ENCODE results near the gene EEF1A1.
"Not testable (repeated sequence)": the region's sequence is repeated elsewhere in the genome, so short reads cannot be mapped to it uniquely, and the experiment has no call there.

Gene EEF1A1

DNA sequence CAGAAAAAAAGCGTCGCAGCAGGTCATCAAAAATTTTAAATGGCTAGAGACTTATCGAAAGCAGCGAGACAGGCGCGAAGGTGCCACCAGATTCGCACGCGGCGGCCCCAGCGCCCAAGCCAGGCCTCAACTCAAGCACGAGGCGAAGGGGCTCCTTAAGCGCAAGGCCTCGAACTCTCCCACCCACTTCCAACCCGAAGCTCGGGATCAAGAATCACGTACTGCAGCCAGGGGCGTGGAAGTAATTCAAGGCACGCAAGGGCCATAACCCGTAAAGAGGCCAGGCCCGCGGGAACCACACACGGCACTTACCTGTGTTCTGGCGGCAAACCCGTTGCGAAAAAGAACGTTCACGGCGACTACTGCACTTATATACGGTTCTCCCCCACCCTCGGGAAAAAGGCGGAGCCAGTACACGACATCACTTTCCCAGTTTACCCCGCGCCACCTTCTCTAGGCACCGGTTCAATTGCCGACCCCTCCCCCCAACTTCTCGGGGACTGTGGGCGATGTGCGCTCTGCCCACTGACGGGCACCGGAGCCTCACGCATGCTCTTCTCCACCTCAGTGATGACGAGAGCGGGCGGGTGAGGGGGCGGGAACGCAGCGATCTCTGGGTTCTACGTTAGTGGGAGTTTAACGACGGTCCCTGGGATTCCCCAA is at the start of gene EEF1A1:
Gene EEF1A1 (minus strand): TSS at position 345 of the 663 bp plus-strand sequence. CDS start 1,006 bp downstream, outside the sequence.
- peak; percentile 97 for DNase-seq (ENCODE audit: low spot score)

DNA sequence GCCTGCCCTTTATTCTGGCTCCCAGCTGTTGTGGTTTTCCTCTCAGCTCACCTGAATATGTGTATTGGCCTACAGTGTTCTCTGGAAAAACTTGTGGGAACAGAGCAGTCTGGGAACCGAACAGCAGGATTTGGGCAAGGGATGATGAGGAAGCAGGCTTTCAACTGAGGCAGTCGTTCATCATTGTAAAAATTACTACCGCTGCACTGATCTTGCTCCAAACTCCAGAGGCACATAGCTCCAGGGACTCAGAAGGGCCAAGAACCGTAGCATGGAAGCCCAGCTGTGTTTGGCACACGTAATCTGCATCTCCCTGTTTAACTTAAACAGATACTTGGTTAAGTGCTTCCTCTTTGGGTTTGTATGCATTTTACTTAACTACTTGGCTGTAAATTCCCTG is 48.3 kb upstream of the EEF1A1 start:
- no peak for DNase-seq (ENCODE audit: low spot score)

DNA sequence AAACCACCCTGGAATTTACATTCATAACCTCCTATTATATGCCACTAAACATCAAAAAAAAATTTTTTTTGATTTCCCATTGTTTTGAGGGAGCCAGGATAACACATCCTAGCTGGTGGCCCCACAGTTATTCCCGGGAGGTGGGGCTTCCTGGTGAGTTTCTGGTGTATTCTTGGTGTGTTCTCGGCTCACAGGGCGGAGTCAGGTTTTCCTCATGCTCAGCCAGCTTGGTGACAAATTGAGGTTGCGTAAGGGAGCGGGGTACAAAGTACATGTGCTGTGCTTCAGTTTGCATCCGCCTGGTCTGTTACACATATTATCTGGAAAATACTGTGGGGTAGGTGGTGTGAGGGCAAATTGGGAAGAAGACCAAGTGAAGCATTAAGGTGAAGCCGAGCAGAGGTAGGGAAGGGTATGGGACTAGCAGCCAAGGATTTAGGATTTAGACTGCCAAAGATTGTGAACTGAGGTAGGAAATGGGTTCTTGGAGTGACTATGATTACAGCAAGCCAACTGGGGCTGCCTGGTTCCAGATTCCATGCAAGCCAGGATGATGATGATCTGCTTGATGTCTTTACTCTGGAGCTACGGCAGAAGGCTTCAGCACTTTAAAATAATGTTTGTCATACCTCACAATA is 46.2 kb upstream of the EEF1A1 start:
- DNase-seq (ENCODE audit: low spot score) = peak; percentile 79

DNA sequence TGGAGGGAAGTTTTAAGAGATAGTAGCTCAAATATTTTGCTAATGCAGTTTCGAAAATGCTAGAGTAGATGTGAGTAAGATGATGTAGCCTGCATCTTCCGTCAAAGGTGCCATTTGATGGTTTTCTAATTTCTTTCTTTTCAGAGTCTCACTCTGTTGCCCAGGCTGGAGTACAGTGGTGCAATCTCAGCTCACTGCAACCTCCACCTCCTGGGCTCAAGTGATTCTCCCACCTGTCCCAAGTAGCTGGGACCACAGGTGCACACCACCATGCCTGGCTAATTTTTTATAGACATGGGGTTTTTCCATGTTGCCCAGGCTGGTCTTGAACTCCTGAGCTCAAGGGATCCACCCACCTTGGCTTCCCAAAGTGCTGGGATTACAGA is 45.6 kb upstream of the EEF1A1 start:
- not testable (repeated sequence) for DNase-seq (ENCODE audit: low spot score)

DNA sequence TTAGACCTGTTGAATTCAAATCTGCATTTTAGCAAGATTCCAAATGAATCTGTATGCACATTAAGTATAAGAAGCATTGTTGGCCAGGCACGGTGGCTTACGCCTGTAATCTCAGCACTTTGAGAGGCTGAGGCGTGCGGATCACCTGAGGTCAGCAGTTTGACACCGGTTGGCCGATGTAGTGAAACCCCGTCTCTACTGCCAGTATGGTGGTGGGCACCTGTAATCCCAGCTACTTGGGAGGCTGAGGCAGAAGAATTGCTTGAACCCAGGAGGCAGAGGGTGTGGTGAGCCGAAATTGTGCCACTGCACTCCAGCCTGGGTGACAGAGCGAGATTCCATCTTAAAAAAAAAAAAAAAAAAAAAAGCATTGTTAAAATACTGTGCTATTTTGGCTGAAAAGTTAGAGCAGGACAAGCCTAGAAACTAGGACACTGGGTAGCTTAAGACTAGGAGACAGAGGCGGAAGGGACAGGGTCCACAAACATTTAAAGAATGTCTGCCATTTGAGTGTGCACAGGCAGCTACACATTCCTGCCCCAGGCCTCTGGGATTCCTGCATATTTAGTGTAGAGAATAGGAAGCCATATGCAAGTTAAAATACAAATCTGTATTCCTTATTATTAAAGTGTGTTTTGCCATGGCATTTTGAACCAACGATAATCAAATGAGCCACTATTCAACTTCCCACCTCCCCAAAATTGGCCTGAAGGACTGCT is 45.1 kb upstream of the EEF1A1 start:
- DNase-seq (ENCODE audit: low spot score) = peak; percentile 37

DNA sequence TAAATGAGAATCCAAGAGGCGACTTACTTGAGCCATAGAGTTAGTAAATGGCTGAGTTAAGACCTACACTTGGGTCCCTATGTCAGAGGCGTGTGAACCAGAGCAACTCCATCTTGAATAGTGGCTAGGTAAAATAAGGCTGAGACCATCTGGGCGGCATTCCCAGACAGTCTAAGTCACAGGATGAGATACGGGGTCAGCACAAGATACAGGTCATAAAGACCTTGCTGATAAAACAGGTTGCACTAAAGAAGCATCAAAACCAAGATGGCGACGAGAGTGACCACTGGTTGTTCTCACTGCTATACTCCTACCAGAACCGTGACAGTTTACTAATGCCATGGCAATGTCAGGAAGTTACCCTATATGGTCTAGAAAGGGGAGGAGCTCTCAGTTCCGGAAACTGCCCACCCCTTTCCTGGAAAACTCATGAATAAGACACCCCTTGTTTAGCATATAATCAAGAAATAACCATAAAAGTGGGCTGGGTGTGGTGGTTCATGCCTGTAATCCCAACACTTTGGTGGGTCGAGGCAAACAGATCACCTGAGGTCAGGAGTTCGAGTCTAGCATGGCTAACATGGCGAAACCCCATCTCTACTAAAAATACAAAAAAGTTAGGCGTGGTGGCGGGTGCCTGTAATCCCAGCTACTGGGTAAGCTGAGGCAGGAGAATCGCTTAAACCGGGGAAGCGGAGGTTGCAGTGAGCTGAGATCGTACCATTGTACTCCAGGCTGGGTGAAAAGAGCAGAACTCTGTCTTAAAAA is 43.9 kb upstream of the EEF1A1 start:
- no peak for DNase-seq (ENCODE audit: low spot score)

DNA sequence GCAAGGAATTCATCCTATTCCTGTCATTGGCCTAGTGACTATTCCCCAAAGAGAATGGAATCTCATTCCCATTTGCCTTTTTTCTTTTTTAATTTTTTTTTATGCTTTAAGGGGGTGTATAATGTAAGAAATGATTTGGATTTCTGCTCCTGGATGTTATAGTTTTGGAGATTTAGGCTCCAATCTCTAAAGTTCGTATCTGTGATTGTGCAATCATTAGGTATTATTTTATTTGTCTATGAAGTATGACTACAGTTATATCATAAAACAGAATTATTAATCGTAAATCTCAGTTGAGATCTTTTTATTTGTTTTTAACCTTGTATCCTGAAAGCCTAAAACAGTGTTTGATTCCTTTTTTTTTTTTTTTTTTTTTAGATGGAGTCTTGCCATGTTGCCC is 41.7 kb upstream of the EEF1A1 start:
- DNase-seq (ENCODE audit: low spot score) = no peak

DNA sequence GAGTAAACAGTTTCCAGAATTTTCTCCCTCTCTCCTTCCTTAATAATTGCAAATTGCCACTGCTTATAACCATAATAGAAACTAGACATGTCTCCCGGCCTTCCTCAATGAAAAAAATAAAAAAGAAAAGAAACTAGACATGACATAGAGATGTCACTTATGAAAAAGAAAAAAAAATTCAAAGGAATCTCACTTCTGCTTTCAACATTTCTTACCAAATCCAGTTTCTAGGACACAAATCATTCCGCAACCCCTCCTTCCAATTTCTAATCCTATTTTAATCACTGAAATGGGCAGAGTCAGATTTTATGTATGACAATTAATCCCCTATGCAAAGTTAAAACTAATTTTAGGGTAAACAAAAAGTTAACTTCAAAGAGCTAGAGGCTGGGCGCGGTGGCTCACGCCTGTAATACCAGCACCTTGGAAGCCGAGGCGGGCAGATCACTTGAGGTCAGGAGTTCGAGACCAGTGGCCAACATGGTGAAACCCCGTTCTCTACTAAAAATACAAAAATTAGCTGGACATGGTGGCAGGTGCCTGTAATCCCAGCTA is 40.1 kb upstream of the EEF1A1 start:
- DNase-seq (ENCODE audit: low spot score) = no peak

DNA sequence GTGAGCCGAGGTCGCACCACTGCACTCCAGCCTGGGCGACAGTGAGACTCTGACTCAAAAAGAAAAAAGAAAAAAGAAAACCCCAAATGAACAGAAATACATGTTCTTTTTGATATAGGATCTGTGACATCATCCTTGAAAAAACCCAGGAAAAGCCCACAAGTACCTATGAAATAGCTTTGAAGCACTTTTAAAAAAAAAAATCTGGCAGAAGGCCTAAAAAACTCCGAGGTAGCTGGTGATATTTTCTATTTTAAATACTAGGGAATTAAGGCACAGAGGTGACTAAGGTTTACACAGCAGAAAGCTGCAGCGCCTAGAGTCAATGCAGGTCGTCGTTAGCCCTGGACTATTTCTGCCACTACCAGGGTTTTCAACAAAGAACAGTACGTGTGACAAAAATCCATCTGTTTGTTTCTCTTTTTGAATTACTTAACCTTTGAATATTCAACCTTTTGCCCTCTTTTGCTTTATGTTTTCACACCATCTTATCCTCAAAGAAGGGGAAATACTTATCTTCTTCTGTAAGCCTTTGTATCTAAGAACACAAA is 39.4 kb upstream of the EEF1A1 start:
- no peak for DNase-seq (ENCODE audit: low spot score)

DNA sequence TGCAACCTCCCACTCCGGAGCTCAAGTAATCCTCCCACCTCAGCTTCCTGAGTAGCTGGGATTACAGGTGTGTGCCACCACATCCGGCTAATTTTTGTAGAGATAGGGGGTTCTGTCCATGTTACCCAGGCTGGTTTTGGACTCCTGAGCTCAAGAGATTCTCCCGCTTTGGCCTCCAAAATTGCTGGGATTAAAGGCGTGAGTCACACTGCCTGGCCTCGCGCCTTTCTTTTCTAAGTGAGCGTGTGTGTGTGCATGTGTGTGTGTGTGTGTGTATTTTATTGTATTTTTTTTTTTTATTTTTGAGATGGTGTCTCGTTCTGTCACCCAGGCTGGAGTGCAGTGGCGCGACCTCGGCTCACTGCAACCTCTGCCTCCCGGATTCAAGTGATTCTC is 38.6 kb upstream of the EEF1A1 start:
- DNase-seq (ENCODE audit: low spot score) = not testable (repeated sequence)

DNA sequence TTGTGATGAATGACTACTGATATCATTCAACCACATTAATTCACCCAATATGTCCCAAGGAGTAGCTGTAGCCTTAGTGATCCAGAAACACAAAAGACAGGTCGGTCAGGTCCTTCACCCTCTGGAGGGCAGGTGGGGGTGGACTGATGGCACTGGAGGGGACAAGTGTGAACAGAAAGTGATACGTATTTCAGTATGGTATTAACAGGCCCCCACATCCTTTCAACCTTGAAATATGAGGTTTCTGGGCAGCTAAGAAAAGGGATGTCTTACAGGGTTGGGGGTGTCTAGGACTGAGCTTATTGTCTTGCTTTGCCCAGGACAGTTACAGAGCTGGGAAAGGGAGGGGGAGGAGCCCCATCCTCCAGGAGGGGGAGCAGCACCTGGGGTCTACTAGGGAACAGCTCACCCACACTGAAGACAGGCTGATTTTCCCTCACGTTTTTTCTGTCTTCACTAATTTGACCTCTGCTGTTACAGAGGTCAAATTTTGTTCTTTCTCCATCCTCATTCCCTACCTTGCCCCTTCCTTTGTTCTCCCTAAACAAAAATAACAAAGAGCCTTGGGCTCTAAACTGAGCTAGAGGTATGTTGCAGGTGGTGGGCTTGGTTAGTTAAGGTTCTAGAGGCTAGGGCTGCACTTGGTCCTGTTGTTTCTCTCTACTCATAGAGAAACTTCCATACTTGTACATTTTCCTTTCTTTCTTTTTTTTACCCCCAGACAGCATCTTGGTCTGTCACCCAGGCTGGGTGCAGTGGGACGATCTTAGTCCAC is 38.0 kb upstream of the EEF1A1 start:
- no peak for DNase-seq (ENCODE audit: low spot score)

DNA sequence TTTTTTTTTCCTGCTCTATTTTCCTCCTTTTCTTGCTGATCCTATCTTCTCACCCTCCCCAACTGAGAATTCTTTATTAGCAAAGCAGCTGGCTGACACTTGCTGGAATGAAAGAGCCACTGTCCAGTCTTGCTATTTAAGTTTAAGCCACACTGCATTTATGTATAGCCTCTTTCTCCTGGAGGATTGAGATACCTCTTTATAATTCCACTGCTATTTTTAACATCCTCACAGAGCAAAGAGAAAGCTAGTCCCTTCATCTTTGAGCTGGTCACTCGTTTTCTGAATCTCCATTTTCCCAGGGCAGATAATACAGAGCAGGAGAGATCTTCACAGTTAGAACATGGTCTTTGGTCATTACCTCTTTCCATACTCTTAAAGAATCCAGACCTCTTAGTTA is 36.0 kb upstream of the EEF1A1 start:
- no peak for DNase-seq (ENCODE audit: low spot score)

DNA sequence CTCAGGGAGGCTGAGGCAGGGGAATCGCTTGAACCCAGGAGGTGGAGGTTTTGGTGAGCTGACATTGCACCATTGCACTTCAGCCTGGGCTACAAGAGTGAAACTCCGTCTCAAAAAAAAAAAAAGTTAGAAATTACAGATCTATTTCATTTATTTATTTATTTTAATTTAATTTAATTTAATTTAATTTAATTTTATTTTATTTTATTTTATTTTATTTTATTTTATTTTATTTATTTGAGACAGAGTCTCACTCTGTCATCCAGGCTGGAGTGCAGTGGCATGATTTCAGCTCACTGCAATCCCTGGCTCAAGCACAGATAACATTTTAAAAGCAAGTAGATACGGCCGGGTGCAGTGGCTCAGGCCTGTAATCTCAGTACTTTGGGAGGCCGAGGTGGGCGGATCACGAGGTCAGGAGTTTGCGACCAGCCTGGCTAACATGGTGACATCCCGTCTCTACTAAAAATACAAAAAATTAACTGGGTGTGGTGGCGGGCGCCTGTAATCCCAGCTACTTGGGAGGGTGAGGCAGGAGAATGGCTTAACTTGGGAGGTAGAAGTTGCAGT is 34.6 kb upstream of the EEF1A1 start:
- not testable (repeated sequence) for DNase-seq (ENCODE audit: low spot score)

DNA sequence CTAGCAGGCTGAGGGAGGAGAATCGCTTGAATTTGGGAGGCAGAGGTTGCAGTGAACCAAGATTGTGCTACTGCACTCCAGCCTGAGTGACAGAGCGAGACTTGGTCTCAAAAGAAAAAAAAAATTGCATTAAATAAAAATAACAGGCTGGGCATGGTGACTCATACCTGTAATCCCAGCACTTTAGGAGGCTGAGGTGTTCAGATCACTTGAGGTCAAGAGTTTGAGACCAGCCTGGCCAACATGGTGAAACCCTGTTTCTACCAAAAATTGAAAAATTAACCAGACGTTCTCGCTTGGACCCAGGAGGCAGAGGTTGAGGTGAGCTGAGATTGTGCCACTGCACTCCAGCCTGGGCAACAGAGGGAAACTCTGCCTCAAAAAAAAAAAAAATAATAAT is 30.3 kb upstream of the EEF1A1 start:
- not testable (repeated sequence) for DNase-seq (ENCODE audit: low spot score)

DNA sequence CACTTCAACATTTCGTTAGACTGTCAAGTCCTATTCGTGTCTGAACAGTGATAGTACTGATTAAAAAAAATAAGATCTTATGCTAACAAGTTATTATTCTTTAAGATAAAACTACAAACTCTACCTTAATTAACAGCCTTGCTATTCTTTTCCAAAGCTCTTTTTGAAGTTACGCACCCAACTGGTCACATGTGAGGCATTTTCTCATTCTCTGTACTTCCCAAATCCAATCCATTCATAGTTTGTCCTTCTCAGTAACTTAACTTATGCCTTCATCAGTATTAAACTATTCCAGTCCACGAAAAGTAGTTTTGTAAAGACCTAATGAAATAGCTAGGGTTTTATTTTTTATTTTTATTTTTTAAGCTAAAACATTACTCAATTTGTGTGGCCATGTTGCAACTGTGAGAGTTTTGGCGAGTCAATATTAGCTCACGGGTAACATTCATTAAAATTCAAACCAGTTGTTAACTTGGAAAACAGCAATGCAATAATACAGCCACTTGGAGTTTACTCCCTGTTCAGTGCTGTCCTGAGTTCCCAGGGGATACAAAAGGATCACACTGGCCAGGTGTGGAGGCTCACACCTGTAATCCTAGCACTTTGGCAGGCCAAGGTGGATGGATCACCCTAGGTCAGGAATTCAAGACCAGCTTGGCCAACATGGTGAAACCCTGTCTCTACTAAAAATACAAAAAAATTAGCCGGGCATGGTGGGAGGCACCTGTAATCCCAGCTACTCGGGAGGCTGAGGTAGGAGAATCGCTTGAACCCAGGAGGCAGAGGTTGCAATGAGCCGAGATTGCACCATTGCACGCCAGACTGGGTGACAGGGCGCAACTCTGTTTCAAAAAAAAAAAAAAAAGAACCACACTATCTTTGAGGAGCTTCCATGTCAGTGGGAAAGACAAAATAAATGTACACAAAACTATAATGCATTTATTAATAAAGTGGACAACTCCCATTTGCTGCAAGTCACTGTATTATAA is 27.9 kb upstream of the EEF1A1 start:
- no peak for DNase-seq (ENCODE audit: low spot score)

DNA sequence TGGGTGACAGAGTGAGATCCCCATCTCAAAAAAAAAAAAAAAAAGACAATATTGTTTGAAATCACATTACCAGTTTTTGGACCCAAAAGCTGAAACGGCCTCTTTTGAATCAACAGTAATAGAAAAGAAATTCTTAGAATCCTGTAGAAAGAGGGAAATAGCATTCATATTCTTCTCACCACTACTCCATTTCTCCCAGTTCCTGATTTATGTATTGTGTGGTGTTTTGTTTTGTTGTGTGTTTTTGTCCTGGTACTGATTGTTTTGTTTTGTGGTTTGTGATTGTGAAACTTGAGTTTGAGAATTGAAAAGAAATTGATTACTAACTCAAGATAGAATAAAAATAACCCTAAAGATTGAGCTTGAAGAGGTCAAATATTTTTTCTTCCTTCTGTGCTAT is 26.2 kb upstream of the EEF1A1 start:
- no peak for DNase-seq (ENCODE audit: low spot score)

DNA sequence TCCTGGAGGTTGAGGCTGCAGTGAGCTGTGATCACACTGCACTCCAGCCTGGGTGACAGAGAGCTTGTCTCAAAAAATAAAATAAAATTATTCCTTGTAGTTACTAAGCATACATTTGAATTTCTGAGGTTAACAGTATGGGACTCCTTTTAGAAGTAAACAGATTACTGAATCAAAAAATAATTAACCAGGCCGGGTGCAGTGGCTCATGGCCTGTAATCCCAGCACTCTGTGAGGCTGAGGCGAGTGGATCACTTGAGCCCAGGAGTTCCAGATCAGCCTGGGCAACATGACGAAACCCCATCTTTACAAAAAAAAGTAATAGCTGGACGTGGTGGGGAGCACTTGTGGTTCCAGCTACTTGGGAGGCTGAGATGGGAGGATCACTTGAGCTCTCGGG is 22.1 kb upstream of the EEF1A1 start:
- DNase-seq (ENCODE audit: low spot score) = no peak

DNA sequence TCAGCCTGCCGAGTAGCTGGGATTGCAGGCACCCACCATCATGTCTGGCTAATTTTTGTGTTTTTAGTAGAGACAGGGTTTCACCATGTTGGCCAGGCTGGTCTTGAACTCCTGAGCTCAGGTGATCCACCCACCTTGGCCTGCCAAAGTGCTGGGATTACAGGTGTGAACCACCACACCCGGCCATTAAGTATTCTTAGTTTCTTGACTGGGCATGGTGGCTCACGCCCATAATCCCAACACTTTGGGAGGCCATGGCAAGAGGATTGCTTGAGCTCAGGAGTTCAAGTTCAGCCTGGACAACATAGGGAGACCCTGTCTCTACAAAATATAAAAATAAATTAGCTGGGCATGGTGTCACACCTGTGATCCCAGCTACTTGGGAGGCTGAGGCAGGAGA is 21.6 kb upstream of the EEF1A1 start:
- DNase-seq (ENCODE audit: low spot score) = not testable (repeated sequence)

DNA sequence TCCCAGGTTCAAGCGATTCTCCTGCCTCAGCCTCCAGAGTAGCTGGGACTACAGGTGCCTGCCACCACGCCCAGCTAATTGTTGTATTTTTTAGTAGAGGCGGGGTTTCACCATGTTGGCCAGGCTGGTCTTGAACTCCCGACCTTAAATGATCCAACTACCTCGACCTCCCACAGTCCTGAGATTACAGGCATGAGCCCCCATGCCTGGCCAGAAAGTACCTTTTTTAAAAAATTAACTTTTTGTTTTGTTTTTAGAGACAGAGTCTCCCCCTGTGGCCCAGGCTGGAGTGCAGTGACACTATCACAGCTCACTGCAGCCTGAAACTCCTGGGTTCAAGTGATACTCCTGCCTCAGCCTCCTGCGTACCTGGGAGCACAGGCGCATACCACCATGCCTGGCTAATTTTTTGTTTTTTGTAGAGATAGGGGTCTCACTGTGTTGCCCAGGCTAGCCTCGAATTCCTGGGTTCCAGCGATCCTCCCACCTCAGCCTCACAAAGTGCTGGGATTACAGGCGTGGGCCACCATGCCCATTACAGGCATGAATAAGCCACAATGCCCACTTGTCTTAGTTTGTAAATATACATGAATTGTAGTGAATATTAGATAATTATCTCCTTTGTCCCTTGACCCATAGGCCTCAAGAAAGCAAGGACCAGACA is 17.4 kb upstream of the EEF1A1 start:
- no peak for DNase-seq (ENCODE audit: low spot score)
